CD4-positive, alpha-beta T cell treated with Interferon alpha-2 for 1 hour (primary cell): ENCODE measurements around the gene PRKG2.
"Not testable (repeated sequence)": the region's sequence is repeated elsewhere in the genome, so short reads cannot be mapped to it uniquely, and the experiment has no call there.

ENCODE experiments used
- DNase-seq, 2 donors: peaks; one replicate each; pipeline ENCODE4 v3.0.0-alpha.2; 2020 to 2022

Gene PRKG2, protein sequence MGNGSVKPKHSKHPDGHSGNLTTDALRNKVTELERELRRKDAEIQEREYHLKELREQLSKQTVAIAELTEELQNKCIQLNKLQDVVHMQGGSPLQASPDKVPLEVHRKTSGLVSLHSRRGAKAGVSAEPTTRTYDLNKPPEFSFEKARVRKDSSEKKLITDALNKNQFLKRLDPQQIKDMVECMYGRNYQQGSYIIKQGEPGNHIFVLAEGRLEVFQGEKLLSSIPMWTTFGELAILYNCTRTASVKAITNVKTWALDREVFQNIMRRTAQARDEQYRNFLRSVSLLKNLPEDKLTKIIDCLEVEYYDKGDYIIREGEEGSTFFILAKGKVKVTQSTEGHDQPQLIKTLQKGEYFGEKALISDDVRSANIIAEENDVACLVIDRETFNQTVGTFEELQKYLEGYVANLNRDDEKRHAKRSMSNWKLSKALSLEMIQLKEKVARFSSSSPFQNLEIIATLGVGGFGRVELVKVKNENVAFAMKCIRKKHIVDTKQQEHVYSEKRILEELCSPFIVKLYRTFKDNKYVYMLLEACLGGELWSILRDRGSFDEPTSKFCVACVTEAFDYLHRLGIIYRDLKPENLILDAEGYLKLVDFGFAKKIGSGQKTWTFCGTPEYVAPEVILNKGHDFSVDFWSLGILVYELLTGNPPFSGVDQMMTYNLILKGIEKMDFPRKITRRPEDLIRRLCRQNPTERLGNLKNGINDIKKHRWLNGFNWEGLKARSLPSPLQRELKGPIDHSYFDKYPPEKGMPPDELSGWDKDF

DNA sequence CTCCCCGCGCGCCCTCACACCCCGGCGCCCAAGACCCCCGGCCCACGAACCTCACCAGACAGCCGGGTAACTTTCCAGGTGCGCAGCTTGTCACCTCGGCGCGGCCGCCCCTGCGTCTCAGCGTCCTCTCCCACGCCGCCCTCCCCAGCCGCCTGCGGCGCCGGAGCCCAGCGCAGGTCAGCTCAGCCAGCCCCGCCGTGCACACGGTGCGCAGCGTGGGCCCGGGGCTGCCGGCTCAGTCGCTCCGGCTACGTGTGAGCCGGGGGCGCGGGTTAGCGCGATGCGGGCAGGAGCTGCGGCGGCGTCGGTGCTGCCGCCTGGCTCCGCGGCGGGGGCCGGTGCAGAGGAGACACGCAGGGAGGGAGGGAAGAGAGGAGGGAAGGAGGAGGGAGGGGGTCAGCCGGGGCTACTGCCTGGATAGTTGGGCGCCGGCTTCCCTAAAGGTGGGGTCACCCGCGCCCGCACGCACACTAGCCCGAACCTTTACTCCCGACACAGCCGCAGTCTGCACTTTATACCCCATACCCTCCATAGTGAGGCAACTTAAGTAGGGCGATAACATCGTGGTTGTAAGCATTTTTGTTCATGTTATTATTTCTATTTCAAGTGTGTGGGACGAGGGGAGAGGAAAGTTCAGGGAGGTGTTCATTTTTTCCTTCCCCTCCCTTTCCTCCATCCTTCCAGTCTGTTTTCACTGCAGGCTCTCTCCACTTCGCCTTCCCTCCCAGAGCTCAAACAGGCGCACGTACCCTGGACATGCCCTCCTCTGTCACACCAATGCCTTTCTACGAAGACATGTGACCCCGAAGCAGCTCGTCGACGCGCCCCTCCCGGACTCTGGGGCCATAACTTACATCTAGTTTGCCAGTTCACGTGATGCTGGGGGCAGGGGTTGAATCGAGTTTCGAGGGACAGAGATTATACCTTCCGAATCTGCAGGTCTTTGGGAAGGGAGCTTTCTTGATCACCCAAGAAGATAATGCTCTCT, at the start of gene PRKG2:
PRKG2 (minus strand) TSS at position 342 of the 988 bp plus-strand sequence. CDS start 10,175 bp downstream, outside the sequence.
- no peak for DNase-seq

DNA sequence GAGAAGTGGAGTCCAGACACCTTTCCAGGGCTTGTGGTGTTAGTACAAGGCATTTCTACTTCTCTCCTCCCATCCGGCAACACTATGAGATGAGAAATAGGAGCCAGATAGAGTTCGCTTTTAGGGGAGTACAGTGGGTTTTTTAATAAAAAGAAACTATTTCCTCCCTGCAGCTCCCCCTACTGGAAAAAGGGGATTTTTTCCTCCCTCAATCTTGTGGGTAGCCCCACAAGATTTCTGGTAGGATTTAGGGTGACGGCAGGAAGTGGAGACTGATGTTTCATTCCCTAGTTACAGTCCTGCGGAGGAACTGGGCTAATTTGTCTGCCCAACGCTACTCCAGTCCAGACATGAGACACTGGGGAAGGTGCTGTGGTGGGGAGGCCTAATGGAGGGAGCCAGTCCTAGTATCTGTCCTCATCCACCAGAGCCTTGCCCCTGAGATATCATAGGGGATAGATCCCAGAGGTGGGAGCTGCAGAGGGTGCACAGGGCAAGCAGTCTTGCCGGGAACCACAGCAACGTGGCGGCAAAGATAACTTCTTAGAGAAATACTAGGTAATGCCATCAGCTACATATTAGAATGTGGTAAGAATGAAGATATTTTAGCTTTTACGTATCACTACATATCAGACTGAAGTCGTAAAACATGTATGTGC, 45.5 kb upstream of the PRKG2 start:
- no peak for DNase-seq

DNA sequence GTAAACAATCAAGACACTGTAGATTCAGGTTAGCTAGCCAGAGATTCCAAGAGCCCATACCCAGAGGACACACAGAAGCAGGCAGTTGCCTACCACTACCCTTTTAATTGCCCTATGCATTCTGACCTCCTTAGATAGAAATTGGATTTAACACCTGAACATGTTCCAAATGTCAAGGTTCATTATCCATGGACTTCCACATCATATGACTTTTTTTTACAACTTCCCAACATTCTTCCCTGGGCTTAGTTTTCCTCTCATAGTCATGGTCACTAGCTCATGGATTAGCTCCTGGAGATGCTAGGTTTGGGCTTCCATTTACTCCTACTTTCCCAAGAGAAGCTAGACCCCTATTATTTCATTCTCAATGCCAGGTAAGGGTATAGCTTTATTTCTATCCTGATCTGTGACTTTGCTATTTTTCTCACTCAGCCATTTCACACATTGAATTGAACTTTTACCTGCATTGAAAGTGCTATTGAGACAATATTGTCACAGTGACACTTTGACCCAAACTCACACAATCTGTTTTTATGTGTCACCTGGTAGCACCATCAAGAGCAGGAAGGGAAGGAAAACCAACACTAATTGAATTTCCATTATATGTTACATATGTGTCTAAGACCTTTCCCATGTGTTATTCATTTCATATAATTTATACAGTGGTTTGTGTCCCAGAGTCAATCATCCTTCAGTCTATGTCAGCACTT, 44.0 kb upstream of the PRKG2 start:
- DNase-seq = no peak

DNA sequence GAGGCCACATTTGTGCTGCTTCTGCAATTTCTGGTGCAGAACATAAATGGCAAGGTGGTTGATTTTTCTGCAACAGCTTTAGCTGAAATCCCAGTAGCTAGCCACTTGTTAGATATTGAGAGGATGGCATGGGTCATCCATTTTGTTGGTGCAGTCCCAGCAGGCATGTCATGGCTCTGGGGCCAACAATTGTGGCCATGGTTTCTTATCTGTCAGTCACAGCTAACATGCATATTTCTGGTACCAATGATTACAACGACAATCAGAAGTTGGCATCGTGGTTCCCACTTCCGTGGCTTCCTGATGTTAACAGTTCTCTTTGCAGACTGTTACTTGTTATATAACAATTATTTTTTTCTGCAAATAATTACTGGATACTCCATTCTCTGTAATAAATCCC, 42.8 kb upstream of the PRKG2 start:
- no peak for DNase-seq

DNA sequence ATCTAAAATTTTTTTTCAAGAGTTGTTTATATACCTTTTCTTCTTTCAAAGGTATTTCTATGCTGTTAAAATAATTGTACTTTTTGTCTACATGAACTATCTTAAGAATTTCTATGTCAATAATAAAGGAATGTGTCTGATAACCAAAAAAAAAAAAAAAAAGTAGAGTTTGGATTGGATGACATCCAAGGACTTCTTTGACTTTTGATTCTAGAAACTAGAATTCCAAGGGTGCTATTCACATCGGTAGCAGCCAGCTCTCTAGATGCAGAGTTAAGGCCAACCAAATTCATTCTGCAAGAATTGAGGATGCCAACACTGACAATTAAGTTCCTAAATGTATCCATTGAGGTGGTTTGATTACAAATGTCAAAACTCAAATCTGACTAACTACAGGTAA, 42.0 kb upstream of the PRKG2 start:
- no peak for DNase-seq

DNA sequence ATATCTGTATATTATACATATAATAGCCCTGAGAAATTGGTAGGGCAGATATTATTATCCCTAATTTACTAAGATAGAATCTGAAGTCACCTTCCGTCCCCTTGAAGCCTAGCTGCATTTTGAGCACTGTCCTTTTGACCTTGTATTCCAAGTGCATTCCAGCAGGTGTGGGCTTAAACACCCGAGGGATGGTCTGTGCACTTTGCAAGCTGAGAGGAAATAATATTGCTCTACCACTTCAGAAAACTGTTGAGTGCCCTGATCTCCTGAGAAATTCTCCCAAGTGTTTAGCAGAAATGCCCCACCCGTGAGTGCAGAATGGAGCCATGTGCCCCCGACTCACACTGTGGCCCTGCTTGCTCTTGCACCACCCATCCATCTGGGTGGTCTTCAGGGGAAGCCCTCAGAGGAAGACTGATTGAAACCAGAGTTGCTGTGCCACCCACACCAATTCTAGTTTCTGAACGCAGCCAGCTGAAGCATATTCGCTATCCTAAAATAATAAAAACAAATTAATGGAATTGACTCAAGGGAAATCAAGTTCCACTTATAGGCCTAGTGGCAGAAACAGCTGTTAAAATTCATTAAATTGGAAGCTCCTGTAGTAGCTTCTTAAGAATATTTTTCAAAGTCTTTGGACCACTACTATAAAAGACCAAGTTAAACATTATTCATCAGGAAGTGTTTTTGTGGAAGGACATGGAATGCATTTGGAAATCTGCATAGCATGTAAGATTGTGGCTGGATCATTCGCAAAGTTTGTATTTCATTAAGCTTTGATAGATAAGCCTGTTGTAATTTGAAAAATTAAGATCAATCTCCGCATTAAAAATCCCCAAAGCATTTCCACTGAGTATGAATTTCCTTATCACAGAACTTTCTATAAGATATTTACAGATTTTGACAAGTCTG, 41.3 kb upstream of the PRKG2 start:
- no peak for DNase-seq

DNA sequence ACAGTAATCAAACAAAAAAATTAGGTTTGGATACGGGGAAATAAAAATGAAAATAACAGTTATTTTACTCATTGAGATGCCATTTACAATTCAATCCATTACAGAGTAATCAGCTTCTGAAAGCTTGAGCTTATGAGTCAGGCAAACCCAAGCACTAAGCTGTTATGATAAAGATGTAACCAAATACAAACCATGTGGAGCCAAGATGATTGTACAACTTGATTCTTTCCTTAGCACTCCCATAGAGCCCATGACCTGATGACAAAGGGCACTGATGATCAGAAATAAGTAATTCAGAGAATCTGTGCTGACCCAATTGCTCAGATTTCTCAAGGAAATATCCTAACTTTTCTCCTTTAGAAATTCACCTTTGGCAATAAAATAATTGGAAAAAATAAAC, 40.5 kb upstream of the PRKG2 start:
- DNase-seq = no peak

DNA sequence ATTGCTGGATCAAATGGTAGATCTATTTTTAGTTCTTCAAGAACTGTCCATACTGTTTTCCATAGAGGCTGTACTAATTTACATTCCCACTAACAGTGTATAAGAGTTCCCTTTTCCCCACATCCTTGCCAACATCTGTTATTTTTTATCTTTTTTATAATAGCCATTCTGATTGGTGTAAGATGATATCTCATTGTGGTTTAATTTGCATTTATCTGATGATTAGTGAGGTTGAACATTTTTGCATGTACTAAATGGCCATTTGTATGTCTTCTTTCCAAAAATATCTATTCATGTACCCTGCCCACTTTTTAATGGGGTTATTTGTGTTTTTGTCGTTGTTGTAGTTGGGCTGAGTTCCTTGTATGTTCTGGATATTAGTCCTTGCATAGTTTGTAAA, 35.4 kb upstream of the PRKG2 start:
- no peak for DNase-seq

DNA sequence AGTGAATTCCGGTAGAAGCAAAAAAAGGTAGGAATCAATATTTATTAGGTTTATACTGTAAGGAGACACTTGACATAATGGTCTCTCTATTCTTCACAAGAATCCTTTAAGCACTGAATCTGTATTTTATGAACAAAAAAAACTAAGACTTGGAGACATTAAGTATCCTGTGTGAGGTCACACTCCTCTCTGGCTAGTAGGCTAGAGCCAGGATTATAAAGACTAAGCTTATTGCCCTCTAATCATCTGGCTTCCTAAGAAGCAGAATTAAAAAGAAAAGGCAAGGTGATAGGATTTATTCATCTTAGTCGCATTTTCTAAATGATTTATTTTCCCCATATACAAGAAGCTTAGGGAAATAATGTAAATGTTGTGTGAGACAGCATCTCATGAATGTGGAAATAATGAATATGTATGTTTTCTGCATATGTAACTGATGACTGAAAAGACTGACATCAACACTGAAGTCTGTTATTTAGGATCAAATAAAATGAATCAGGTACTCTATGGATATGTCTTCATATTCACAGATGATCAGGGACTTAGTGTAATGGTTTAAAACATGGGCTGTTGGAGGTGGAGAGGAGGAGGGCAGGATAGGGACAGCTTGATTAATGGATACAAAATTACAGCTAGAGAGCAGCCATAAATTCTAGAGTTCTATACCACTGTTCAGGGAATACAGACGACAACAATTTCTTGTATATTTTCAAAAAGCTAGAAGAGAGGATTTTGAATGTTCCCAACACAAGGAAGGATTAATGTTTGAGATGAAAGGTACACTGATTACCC, 30.4 kb upstream of the PRKG2 start:
- no peak for DNase-seq

DNA sequence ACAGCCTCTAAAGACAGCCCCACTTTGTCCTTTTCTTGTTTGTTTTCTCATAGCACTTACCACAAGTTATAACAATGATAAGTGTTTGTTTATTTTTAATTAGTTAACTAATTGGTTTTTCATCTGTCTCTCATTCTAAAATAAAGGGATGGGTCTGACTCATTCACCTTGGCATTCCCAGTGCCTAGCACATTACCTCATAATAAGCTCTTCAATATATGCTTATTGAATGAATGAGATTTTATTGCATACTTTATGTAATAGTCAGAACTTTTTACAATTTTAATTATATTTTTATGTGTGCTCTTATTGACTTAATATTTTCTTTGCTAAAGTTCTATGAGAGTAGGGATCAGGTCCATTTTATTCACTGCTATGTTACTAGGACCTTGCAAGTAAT, 22.8 kb upstream of the PRKG2 start:
- no peak for DNase-seq

DNA sequence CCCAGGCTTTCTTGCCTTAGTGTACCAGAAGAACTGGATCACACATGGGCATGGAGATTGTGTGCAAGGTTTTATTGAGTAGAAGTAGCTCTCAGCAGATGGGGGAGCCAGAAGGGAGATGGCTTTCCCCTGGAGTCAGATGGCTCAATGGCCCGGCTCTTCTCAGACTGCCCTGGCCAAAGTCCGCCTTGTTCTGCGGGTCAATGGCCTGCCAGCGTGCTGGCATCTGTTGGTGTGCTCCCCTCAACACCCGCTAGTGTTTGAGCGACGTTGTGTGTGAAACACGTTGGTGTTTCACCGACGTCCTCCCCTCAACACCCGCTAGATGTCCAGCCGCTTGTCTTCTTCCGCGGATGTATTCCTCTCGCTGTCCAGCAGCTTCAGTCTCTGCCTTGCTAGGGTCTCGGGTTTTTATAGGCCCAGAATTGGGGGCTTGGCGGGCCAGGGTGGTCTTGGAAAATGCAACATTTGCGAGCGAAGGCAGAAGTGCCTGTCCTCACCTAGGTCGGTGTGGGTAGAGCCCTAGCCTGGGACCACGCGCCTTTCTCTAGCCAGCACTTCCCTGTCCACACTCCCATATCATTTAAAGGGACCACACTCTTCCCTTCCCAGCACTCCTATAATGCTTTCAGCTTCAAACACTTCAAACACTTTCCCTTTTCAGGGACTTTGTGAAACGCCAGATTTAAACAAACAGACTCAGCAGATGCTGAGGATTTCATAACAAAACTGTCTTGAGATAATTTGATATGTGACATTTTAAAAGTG, 21.1 kb upstream of the PRKG2 start:
- DNase-seq = no peak

DNA sequence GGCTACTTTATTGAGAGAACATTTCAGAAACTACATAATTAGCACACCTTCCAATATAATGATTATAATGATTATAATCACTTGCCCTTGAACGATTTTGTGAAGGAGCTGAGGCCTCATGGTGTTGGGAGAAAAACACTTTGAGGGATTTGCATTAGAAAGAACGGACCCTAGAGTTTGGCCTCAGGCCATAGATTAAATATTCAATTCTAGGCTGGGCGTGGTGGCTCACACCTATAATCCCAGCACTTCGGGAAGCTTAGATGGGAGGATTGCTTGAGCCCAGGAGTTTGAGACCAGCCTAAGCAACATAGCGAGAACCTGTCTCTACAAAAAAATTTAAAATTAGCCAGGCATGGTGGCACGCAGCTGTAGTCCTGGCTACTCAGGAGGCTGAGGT, 12.9 kb upstream of the PRKG2 start:
- no peak for DNase-seq

DNA sequence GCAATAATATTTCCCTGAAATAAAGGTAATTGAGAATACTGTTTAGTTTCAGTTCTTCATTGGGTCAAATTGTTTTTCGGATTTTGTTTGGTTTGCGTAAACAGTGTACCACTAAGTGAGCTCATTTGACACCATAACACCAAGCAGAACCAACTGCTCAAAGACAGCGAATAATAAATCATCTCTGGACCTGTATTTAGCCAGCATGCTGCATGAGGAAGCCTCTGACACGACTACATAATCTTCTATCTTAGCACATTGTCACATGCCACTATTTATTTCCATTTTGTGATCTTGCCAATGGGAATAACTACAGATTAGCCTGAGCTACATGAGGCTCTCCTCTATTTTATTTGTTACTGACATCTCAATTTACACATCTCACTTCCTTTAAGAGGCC, 12.1 kb upstream of the PRKG2 start:
- DNase-seq = no peak

DNA sequence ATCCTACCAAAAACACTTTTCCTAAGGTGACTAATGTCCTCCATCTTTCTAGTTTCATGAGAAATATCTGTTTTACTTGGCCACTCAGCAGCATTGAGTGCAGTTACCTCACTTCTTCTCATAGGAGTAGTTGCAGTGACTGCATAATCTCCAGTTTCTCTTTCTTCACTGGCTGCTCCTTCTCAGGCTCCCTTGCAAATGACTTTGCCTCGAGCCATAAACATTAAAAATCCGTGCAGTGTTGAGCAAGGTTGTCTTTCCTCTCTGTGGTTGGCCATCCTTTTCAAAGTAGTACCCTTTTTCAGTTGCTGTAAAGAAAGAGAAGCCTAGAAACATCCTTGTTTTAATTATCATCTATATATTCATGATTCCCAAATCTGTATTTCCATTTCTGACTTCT, 10.2 kb upstream of the PRKG2 start:
- no peak for DNase-seq

DNA sequence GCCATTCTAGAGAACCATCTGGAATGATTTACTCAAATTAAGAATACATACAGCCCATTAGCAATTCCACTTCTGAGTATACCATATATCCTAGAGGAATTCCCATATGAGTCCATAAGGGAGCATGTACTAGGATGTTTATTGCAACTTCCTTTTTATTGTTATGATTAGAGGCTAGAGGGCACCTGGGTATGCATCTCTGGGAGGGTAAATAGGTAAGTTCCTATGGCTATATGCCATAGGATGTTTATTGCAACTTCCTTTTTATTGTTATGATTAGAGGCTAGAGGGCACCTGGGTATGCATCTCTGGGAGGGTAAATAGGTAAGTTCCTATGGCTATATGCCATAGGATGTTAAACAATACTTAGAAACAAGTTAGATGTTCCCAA, 7.1 kb upstream of the PRKG2 start:
- DNase-seq = not testable (repeated sequence)

DNA sequence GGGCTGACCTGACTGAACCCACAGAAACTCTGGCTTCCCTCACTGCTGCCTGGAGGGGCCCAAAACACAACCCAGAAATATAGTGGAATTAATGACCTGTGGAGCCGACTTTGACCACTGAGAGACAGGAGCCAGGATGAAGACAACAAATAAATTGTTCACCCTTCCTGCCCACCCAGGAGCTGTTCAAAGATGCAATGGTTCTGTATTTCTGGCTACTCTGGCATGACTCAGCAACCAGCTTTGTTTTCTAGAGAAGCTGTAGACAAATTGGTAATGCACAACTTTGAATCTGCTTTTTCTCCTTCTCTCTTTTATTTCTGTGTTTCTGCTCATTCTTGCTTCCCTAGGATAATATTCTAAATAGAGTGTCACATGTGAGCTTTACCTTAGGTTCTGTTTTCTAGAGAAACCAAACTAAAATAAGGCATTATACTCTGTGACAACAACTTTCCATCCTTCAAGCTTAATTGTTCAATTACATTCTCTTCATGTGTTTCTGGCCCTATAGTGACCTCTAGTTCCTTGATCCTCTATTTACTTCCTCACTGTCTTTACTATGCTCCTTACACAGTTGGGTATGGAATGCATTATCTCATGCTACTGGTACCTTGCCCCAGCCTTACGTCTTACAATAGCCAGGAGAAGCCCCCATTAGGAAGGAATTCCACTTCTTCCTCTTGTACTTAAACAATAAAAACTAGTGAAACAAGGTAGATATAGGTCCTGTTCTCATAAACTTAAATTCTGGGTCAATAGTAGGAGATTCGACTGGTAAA, 6.5 kb upstream of the PRKG2 start:
- DNase-seq = no peak

DNA sequence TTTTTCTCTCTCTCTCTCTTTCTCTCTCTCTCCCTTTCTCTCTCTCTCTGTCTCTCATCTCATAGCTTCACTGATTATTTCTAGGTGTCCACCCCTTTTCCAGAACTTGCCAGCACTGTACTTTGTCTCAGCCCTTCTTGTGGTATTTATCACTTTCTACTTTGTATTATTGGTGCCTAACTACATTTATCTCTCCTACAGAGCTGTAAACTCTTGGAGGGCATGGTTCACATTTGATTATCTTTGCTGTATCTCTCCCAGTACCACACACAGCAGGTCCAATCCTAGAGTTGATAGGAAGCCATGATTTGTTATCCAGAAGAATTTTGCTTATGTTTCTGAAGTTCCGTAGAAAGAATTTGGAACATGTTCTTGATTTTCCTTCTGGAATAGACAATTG, 5.2 kb upstream of the PRKG2 start:
- DNase-seq = no peak

DNA sequence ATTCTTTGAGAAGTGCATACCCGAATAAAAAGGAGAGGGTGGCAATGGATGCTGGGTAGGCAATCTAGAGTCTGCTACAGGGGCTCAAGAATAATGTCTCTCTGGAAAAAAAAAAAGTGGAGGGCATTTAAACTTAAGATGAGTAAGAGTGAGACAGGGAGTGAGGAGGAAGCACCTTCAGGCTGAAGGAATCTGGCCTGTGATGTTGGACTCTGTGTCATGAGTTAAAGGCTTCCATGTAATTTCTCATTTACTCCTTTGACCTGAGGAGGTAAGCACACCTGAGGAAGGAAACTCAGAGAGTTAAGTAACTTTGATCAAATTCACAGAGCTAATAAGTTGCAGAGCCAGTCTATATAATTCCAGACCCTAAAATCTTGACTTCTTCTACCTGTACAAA, 3.2 kb upstream of the PRKG2 start:
- no peak for DNase-seq
